Stimulated activated CD4-positive, alpha-beta T cell treated with anti-CD3 and anti-CD28 coated beads, Interleukin-2, amount 100 ng/mL, for 4 hours (primary cell): ENCODE results near the gene SLC6A3.
"Not testable (repeated sequence)": the region's sequence is repeated elsewhere in the genome, so short reads cannot be mapped to it uniquely, and the experiment has no call there.

Source experiments
- DNase-seq: peaks from one replicate; pipeline ENCODE4 v3.0.0-alpha.2; 2020; ENCODE audit warnings: low read depth

SLC6A3 gene

DNA sequence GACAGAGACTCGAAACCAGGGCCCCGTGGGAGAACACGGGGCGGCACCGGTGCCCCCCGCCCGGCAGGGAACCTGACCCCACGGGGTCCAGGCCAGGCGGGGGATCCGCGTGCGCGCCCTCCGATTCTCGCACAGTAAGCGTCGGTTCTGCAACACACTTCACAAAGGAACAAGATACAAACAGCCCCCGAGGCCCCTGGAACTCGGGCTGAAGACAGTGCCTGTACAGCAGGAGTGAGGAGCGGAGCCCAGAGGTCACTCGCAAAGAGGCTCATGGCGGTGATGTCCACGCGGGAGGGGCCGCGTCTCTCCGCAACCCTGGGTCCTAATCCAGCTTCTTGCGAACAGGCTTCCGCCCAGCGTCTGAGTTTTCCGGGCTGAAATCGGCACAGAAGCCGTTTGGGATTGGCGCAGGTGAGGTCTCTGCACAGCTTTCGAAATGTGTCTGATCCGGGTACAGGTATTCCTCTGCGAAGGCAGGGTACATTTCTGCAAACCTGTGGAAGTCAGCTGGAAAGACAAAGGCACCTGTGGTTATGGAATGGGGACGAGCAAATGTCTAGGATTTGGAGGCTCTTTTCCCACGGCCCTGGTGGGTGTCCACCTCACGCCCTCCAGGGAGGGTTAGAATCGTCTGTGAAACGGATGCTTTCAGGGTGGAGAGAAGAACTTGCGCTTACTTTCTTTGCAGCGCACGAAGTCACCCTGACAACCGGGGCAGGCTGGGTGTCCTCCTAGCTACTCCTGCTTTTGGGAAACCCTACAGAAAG is 18.3 kb upstream of the SLC6A3 start:
- no peak for DNase-seq

DNA sequence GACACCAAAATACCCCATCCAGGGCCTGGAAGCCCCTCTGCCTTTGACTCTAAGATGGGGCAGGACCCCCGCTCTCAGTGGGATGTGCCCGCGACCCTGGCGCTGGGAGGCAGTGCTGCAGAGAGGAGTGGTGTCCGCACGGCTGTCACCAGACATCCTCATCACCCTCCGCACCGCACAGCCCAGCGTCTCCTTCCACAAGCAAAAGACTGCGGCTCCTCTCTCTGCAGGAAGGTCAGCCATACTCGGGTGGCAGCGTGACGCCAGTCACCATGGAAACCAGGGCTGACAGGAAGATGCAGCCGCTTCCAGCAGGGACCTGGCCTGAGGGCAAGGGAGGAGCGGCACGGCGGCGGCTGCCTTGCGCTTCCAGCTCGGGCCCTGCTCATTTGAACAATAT is 17.1 kb upstream of the SLC6A3 start:
- no peak for DNase-seq

DNA sequence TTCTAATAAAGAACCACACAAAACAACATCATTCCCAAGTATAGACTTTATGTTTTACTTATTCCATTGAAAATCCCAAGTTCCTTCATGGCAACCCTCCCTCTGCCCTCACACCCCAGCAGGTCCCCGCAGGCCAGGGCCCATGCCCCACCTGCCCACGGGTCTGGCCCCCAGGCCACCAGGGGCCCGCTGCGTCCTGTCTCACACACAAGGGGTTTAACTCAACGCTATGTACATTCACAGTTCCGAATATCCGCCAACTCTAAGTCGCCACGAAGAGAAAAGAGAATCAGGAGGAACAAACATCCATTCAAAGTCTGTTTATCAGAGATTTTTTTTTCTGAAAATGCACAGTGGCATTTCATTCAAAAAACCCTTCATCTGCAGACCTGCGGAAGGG is 16.2 kb upstream of the SLC6A3 start:
- DNase-seq, result no peak

DNA sequence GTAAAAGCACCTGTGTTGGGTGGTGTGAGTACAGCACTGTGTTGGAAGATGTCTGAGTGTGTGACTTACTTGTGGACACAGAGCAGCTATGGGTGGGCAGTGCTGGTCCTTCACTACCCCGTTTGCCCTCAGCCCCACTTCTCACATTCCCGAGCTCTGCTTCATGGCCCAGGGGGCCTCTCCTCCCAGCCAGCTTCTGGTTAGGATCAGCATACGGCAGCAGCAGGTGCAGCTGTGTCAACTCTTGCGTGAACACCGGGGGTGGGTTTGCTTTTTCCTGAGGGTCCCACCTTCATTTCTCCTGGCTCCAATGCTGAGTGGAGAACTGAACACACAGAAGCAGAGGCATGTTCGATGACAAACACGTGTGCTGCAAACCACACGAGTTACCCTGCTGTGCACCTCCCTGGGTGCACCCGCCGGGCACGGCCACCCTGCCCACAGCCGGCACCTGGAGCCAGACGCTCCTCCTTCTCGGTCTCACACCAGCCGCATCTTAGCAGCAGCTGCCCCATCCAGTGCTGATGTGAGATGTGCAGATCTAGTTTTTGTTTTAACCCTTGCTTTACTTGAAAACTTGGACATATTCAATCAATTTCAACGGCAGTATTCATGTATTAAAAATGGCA is 14.9 kb upstream of the SLC6A3 start:
- no peak for DNase-seq

DNA sequence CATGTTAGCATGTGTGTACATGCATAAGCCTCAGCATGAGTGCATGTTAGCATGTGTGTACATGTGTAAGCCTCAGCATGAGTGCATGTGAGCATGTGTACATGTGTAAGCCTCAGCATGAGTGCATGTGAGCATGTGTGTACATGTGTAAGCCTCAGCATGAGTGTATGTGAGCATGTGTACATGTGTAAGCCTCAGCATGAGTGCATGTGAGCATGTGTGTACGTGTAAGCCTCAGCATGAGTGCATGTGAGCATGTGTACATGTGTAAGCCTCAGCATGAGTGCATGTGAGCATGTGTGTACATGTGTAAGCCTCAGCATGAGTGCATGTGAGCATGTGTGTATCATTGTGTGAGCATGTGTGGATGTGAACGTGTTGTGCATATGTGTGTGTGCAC is 14.2 kb upstream of the SLC6A3 start:
- not testable (repeated sequence) for DNase-seq

DNA sequence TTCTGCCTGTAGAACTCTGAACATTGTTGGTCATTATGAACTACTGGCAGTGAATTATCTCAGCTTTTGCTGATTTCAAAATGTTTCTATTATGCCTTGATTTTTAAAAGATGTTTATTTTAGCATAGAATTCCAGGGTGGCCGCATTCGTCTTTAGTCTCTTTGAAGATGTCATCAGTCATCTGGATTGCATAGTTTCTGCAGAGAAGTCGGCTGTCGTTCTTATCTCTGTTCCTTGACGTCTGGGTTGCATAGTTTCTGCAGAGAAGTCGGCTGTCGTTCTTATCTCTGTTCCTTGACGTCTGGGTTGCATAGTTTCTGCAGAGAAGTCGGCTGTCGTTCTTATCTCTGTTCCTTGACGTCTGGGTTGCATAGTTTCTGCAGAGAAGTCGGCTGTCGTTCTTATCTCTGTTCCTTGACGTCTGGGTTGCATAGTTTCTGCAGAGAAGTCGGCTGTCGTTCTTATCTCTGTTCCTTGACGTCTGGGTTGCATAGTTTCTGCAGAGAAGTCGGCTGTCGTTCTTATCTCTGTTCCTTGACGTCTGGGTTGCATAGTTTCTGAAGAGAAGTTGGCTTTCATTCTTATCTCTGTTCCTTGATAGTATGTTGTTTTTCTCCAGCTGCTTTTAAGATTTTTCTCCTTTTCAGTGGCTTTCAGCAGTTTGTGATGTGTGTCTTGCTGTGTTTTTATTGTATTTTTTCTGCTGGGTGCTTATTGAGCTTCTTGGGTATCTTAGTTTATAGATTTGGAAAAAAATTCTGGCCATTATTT is 11.1 kb upstream of the SLC6A3 start:
- DNase-seq, result not testable (repeated sequence)

DNA sequence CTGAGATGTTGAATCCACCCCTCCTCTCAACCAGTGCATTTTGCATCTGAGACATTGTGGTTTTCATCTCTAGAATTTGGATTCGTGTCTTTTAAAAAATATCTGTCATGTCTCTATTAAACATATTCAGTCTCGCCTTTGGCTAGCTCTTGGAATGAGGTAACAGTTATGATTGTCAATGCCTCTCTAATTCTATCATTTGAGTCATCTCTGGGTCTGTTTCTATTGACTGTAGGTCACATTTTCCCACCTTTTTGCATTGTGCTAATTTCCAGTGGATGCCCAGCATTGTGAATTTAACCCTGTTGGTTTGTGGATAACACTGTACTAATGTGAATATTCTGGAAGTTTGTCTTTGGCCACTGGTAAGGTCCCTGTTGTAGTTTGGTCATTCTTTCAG is 8.4 kb upstream of the SLC6A3 start:
- DNase-seq, result no peak

DNA sequence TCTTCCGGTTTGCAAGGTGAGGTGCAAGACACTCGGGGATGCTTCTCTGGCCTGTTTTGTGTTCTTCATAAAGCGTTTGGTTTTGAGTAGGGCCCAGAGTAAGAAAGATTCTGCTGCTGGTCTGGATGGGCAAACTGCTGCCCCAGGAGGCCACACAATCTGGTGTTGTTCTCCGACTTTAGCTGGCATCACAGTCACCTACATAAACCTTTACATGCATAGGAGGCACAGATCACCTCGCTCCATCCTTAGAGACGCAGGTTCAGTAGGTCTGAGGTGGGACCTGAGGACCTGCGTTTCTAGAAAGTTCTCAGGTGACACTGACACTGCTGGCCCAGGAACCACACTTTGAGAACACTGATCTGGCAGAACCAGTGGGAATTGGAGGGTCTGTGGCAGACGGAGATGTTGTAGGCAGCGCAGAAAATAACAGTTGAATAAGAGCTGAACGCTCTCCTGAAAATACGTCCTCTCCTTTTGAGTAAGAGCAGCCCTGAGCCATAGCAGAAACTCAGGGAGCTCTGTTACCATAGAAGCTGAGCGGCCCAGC is 3.9 kb upstream of the SLC6A3 start:
- no peak for DNase-seq

DNA sequence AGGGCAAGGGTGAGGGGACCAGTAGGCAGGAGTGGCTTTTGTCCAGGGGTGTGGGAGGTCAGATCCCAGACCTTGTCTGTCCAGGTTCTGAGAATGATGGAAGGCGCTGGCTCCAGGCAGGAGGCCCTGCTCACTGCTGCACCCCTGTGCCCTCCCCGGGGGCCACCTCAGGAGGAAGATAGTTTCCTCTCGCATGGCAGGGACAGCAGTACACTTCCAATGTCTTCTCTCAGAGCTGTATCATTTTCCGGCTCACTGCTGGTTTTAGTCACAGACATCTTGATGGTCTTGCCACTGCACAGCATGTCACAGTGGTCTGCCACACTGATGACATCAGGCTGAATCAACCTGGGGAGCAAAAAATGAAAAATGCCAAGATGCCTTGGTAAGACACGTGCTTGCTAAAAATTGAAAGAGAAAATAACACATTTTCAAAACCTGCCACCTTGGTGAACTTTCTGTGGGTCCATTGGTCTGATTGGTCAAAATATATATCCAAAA is 3.3 kb upstream of the SLC6A3 start:
- no peak for DNase-seq

DNA sequence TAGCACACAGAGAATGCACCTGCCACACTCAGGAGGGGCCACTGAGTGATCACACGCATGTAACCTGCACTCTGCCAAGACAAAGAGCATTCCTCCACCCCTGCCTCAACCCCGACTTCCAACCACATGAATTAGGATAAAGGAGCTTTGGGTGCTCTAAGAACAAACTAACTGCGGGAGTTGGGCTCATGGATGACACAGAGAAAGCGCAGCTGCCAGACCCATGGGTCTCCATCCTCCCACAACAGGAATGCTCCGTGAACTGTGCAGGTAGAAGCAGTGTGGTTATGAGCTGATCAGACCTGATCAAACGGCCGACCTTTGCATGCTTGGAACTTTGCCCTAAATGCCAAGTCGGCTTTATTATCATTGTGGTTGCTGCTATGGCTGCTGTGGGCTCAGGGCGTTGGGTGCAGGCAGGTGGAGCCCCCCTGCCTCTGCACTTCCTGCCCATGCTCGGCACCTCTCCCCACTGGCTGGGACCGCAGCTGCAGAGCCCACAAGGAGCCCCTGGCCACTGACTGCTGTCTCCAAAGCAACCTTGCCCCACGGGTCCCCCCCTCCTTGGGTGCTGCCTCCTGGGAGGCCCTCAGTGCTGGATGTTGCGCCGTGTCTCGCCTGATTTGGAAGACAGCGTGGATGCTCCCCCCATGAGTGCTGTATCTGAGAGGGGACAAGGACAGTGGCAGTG is 2.6 kb upstream of the SLC6A3 start:
- DNase-seq, result no peak

DNA sequence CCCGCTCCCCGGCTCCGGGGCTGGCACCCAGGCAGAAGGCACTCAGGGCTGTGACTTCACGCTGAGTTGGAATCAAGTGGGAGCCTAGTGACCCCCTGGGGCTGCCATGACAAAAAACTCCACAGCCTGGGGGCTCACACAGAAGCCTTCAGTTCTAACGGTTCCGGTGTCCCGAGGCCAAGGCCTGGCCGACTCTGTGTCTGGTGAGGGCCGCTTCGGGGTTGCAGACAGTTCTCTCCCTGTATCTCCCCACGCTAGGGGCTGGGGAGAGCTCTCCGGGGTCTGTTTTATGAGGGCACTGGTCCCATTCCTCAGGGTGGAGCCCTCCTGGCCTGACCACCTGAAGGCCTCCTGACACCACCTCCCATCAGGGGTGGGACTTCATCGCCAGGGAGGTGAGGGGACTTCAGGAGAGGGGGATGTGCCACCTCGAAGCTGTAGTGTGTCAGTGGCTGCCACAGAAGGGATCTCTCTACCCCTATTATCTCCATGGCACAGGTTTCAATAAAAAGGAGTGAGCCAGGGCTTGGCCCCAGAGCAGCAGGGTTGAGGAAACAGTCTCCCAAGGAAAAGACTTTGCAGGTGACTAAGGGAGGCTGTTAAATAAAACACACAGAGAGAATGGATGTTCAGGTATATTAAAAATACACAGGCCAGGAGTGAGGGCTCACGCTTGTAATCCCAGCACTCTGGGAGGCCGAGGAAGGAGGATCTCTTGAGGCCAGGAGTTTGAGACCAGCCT is 1.5 kb upstream of the SLC6A3 start:
- no peak for DNase-seq

DNA sequence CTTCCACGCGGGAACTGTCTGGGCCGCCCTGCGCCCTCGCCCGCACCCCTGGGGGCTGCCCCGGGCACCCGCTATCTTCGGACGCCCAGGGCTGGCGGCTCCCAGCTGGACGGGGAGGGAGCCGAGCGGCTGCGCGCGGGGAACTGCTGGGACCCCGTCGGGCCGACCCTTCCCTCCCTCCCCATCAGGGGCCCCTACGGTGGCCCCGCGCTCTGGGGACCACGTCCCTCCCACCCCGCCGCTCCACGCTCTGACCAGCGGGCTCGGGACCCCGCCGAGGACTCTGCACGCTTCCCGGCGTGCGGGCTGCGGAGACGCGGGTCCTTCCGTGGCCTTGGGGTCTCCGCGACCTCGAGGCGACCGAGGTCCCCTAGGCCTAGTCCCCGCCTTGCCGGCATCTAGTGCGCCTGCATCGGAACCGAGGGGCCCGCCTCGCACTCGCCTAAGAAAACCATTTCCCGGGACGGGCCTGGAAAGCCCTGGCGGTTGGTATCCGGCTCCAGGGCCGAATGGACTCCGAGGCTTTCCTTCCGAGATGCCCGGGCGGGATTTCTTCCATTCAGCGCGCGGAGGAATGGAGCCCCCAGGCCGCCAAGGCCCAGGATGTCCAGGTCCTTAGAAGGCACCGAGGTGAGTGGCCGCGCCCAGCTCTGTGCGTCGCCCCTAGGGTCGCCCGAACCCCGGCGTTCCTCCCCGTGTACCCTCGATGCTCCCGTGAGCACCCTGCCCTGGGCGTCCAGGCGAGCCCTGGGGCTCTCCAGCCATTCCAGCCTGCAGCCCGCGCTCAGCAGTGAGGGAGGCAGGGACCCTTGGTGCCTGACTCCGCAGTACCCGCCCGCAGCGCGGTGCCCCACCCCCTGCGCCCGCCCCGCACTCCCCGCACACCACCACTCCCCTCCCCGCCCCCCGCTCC is 705 bp upstream of the SLC6A3 start:
- no peak for DNase-seq

DNA sequence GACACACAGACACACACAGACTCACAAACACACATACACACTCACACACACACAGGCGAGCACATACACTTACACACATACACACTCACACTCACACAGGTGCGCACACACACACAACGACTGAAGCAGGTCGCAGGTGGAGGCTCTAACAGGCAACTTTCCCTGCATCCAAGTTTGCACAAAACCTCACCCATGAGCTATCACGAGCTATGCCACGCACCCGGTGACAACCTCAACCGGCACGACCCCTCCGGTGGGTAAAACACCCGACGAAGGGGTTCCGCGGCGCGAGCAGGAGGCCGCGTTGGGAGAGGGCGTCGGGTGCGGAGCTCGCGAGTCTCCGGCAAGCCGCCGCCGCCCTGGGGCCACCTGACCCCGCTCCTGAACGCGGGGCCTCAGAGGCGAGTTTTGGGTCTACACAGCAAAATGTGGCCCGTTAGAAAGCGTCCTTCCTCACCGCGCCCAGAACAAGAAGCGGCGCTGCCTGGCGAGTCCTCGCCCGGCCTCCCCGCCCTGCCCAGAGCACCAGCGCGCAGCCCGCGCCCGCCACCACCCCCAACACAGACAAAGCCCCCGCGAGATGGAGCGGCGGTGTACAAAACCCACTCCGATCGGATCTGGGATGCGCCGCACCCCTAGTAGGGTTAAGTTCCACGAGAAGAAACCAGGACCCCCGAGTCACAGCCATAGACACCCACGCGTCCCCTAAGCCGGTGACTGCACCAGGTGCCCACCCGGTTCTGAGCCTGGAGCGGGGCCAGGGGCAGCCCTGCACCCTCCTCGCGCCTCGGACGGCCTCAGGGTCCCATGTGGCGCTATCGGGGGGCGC is 665 bp downstream of the SLC6A3 start:
- DNase-seq, result no peak

DNA sequence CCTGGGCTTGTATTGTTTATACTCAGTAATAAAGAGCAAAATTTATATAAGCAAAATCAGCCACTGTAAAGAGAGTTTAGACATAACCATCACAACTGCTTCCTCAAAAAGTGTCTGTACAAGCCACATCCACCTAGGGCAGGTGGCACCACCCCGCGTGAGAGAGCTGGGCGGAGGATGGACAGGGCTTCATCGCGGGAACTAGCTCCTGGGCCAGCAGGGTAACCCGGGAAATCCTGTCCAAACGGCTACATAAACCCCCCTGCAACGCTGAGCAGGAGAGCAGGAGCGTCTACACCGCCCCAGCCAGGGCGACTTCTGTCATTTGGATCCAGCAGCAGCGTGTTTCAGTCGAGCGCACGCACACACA is 1.3 kb downstream of the SLC6A3 start:
- no peak for DNase-seq

DNA sequence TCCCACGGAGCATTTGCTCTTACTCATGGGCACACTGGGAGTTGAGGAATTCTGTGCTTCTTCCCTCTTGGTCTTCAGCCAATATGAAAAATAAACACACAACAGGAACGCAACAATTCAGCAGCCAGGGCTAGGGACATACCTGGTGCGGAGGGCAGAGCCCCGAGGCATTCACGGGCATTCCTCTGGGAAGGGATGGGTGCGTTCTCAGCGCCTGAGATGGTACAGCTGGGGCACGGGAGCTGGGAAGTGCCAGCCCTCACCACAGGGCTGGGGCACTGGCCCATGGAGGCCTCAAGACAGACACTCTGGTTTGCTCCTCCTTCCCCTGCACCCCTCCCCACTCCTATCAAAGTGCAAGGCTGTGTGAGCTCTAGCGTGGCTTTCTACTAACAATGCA is 2.1 kb downstream of the SLC6A3 start:
- no peak for DNase-seq

DNA sequence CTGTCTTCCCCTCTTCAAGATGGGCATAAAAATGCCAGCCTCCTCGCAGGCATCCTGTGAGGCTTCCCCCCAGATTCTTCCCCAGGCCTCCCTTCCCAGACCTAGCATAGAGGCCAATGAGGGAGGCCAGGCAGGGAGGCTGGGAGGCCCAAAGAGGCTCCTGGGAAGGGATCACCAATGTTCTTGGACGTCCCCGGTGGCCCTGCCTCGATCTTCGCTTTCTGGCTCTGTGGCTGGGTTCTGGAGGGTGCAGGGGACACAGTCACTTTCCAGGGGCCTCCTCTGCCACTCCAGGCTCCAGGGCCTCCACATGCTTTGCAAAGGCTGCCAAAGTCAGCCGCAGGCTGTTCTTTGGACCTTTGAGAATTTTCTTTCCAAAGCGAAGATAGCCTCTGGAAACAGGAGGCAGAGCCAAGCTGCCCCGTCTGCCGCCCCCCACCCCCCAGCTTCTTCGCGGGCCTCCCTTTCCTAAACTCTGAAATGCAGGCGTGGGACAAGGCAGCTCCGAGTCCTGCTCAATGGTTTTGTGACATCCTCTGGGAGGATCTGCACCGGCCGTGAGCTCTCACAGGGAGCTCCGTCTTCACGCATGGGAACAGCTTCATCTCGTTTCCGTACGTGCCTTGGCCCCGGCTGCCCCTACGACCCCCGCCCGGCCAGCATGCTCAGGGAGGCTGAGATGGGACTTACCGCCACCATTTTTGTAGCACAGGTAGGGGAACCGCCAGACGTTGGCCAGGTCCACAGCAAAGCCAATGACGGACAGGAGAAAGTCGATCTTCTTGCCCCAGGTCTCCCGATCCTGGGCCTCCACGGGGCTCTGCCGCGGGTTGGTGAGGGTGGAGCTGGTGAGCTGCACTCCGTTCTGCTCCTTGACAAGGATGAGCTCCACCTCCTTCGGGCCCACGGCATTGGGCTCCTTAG is 2.8 kb downstream of the SLC6A3 start:
- no peak for DNase-seq

DNA sequence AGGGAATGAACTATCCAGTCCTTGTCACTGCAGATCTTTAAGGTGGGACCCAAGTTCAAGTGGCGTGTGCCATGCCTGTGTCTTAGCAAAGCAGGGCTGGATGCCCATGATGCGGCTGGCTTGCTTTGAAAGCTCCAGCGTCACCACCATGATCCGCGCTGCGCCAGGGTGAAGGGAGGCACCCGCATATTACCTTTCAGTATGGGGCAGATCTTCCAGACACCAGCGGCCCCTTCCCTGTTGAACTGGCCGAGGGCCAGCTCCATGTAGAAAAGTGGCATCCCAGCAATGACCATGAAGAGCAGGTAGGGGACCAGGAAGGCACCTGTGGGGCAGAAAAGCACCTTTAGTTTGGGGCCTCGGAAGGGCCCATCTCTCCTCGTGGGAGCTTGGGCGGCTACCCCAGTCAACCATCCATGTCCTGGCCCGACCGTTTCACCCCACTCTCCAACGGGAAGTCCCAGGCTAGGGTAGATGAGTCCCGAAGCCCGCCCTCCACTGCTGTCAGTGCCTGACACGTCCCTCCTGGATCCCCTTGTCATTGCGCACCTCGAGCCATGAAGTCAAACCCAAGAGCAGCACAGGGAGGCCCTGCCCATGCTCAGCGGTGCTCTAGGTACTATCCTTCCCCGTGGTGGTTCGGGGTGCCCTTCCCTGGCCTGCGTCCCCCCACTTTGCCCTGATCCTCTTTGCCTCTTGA is 3.9 kb downstream of the SLC6A3 start:
- DNase-seq, result no peak

DNA sequence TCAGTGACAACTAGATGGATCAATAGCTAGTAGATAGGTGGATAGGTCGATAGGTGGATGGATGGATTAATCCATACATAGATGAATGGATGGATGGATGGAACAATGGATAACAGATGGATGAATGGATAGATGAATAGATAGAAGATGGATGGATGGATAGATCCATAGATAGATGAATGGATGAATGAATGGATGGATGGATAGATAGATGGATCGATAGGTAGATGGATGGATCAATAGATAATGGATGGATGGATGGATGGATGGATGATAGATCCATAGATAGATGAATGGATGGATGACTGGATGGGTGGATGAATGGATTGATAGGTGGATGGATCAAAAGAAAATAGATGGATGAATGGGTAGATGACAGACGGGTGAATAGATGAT is 5.1 kb downstream of the SLC6A3 start:
- DNase-seq, result no peak
